Fibroblast of lung (primary cell): ENCODE data around the gene URI1. TPM values are rescaled to one million over a fixed set of nuclear protein-coding genes. Genes with fewer than 3 reads are reported as not detected.

Source experiments
- DNase-seq, 2 donors: peaks; one replicate each; pipeline versions ENCODE4 v3.0.0 to v3.0.0-alpha.2; 2010; ENCODE audit warnings: low read depth in 2 of 2
- H2AFZ ChIP-seq: 2 replicates; pipeline ENCODE4 v1.5.1; 2012; ENCODE audit warnings: low read length, control low read depth, inconsistent platforms
- H3K27ac ChIP-seq: 2 replicates; pipeline ENCODE4 v1.5.1; 2011; ENCODE audit warnings: low read length, control low read depth; ENCODE audit not compliant: insufficient read depth
- H3K27me3 ChIP-seq: 2 replicates; pipeline ENCODE4 v1.5.1; 2011; ENCODE audit warnings: mild to moderate bottlenecking, low read length; ENCODE audit not compliant: control insufficient read depth, insufficient read depth
- H3K36me3 ChIP-seq: 2 replicates; pipeline ENCODE4 v1.5.1; 2011; ENCODE audit warnings: low read length; ENCODE audit not compliant: control insufficient read depth, insufficient read depth
- H3K4me1 ChIP-seq: 2 replicates; pipeline ENCODE4 v1.5.1; 2011; ENCODE audit warnings: low read length; ENCODE audit not compliant: control insufficient read depth, insufficient read depth; ENCODE audit errors: extremely low read depth
- H3K4me2 ChIP-seq: 2 replicates; pipeline ENCODE4 v1.5.1; 2011; ENCODE audit warnings: low read length, control low read depth; ENCODE audit not compliant: insufficient read depth; ENCODE audit errors: extremely low read depth
- H3K4me3 ChIP-seq, 4 experiments: fragments of 200-600 bp in 1 of 4; sonication (generic) in 1 of 4; replicated peaks in 1 of 4; 2 replicates each; pipeline ENCODE4 v1.5.1; 2011 to 2016; ENCODE audit warnings: low read length in 4 of 4, low read depth in 3 of 4, mild to moderate bottlenecking in 3 of 4, control low read depth in 2 of 4, inconsistent platforms in 1 of 4, mixed read lengths in 1 of 4; ENCODE audit not compliant: insufficient read depth in 1 of 4; ENCODE audit errors: control extremely low read depth in 1 of 4
- H3K79me2 ChIP-seq: 2 replicates; pipeline ENCODE4 v1.5.1; 2012; ENCODE audit warnings: mild to moderate bottlenecking, low read length, inconsistent platforms; ENCODE audit not compliant: control insufficient read depth, insufficient read depth
- H3K9ac ChIP-seq: 2 replicates; pipeline ENCODE4 v1.5.1; 2011; ENCODE audit warnings: mild to moderate bottlenecking, low read length, control low read depth; ENCODE audit not compliant: insufficient read depth
- H3K9me3 ChIP-seq: 2 replicates; pipeline ENCODE4 v1.5.1; 2012; ENCODE audit warnings: low read depth, low read length; ENCODE audit not compliant: control insufficient read depth, insufficient read depth
- H4K20me1 ChIP-seq: 2 replicates; pipeline ENCODE4 v1.5.1; 2011; ENCODE audit warnings: low read length; ENCODE audit not compliant: control insufficient read depth, insufficient read depth; ENCODE audit errors: extremely low read depth
- CTCF ChIP-seq, 2 donors: IDR thresholded peaks in 1 of 2; conservative IDR thresholded peaks in 1 of 2; 1 replicate in 1 of 2; 2 replicates in 1 of 2; pipeline ENCODE4 v1.5.1; 2011 to 2012; ENCODE audit warnings: low read length in 2 of 2, control low read depth in 1 of 2, inconsistent platforms in 1 of 2, low read depth in 1 of 2, mild to moderate bottlenecking in 1 of 2
- EZH2 ChIP-seq: IDR thresholded peaks from 2 replicates; pipeline ENCODE4 v1.5.1; 2012; ENCODE audit warnings: low read length, control low read depth, mild to moderate bottlenecking; ENCODE audit errors: missing control alignments
- polyA plus RNA-seq, 2 donors: library from polyadenylated mRNA; depleted of rRNA in 1 of 2; stranded (reverse) in 1 of 2; unstranded in 1 of 2; fragments of >200 nt; gene quantifications; 2 replicates each; pipeline ENCODE4 v1.2.1, GENCODE V29; 2011 to 2012; ENCODE audit warnings: missing spikeins in 1 of 2
- total RNA-seq: library from RNA; depleted of rRNA; stranded (reverse); fragments of >200 nt; gene quantifications from 2 replicates; pipeline ENCODE4 v1.2.1, GENCODE V29; 2014

Gene URI1
- total and polyA plus RNA-seq, 2 donors (not counting 1 experiment from before 2014, with no cell fraction given): 62.6 to 77.4 TPM

DNA sequence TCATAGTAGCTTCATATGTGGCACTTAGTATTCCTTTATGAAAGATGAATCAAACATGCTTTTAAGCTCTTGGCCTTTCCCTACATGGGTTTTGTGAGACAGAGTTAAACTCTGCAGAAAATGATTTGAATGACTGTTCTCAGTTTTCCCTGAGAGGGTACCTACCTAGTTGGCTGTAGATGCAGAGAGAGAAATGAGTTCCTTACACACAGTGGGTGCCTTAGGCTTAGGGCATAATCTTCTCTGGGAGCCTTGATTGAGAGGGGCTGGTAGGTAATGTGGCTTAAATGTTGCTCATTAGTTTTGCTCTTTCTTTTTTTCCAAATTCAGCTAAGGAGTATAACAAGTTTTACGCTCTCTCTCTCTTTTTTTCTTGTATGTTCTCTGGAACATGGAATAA lies 3.0 kb downstream of the URI1 start:
- no peak overlapping the region for H2AFZ ChIP-seq
- H3K9ac ChIP-seq: no peak overlapping the region
- H3K79me2 ChIP-seq: peaks cover 56% of the 10 kb centered on the region
- peak overlapping the region; percentile 68 for H3K4me2 ChIP-seq
- H3K27ac ChIP-seq: no peak overlapping the region
- no peaks in the 10 kb centered on the region for H3K9me3 ChIP-seq
- peaks cover 3% of the 10 kb centered on the region for H3K4me1 ChIP-seq
- H3K4me3 ChIP-seq: peak overlapping the region in 3 of 4 experiments; percentile 1 to 52 (median 41)
- no peak for DNase-seq
- no peak for TF ChIP-seq CTCF (conservative IDR thresholded peaks at IDR 0.05 in 1 of 2, IDR thresholded peaks at IDR 0.05 in 1 of 2; ENCODE audit: low read depth in 1 of 2, low read length in 2 of 2)
- H3K36me3 ChIP-seq: no peaks in the 10 kb centered on the region
- H3K27me3 ChIP-seq: no peaks in the 10 kb centered on the region
- H4K20me1 ChIP-seq: no peaks in the 10 kb centered on the region

DNA sequence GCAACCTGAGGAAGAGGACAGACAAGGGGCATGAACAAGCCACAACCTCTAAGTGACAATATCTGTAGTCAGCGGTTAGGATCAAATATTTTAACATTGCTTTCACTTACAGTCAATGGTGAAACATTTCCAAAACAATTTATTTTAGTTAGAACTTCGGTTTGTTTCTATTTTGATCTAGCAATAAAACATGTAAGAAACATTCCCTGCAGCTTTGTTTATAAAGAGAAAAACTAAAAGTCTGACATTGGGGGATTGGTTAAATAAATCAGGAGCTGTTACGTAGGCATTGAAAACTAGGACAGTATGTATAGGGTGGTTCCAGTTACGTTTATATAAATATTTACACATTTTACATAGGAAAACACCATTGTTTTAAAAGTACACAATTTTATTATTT lies 3.4 kb downstream of the URI1 start:
- Histone ChIP-seq H3K4me3 (peak overlapping the region in 3 of 4 experiments; percentile 1 to 52 (median 41)), H3K9ac (no peak overlapping the region), H3K79me2 (peaks cover 59% of the 10 kb centered on the region), H3K9me3 (no peaks in the 10 kb centered on the region), H3K4me1 (peaks cover 3% of the 10 kb centered on the region), H3K36me3 (no peaks in the 10 kb centered on the region), H2AFZ (no peak overlapping the region), H4K20me1 (no peaks in the 10 kb centered on the region), H3K4me2 (peak overlapping the region; percentile 68), H3K27ac (no peak overlapping the region), H3K27me3 (no peaks in the 10 kb centered on the region)
- TF ChIP-seq EZH2: no peak
- no peak for TF ChIP-seq CTCF (conservative IDR thresholded peaks at IDR 0.05 in 1 of 2, IDR thresholded peaks at IDR 0.05 in 1 of 2; ENCODE audit: low read depth in 1 of 2, low read length in 2 of 2)
- peak in 1 of 2 donors; percentile 49 for DNase-seq

- no peak overlapping the region for H3K4me3 ChIP-seq
- no peak overlapping the region for H3K27ac ChIP-seq
- H4K20me1 ChIP-seq: no peaks in the 10 kb centered on the region
- peaks cover 65% of the 10 kb centered on the region for H3K79me2 ChIP-seq
- no peak overlapping the region for H3K4me2 ChIP-seq
- H2AFZ ChIP-seq: no peak overlapping the region
- H3K27me3 ChIP-seq: no peaks in the 10 kb centered on the region
- no peaks in the 10 kb centered on the region for H3K9me3 ChIP-seq
- no peaks in the 10 kb centered on the region for H3K36me3 ChIP-seq
- no peak overlapping the region for H3K9ac ChIP-seq
- TF ChIP-seq CTCF (conservative IDR thresholded peaks at IDR 0.05 in 1 of 2, IDR thresholded peaks at IDR 0.05 in 1 of 2; ENCODE audit: low read depth in 1 of 2, low read length in 2 of 2): no peak
- no peak for TF ChIP-seq EZH2
- peaks cover 3% of the 10 kb centered on the region for H3K4me1 ChIP-seq
- no peak for DNase-seq
Observed at GRCh38 chr19:29946645-29947044, 4.6 kb downstream of the URI1 start.
